Measurements from ENCODE around the gene HESX1.

DNA sequence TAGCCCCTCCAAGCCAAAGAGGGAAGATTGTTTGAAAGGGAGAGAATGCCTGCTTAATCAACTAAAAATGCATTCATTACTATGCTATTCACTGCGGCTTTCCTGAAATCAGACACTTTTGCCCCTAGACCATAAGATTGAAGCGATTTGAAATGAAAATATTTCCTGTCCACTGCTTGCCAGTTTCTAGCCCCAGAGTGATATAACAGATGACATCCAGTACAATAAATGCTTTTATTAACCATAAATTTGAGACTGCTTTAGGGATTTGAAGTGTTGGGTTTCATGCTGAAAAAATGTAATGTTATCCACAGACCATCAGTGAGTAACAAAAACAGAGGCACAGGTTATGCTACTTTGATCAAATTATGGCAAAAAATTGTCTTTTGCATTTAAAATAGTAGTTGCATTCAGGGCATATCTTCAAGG, 48.7 kb downstream of the HESX1 start:
- TF ChIP-seq, protein P1, sequence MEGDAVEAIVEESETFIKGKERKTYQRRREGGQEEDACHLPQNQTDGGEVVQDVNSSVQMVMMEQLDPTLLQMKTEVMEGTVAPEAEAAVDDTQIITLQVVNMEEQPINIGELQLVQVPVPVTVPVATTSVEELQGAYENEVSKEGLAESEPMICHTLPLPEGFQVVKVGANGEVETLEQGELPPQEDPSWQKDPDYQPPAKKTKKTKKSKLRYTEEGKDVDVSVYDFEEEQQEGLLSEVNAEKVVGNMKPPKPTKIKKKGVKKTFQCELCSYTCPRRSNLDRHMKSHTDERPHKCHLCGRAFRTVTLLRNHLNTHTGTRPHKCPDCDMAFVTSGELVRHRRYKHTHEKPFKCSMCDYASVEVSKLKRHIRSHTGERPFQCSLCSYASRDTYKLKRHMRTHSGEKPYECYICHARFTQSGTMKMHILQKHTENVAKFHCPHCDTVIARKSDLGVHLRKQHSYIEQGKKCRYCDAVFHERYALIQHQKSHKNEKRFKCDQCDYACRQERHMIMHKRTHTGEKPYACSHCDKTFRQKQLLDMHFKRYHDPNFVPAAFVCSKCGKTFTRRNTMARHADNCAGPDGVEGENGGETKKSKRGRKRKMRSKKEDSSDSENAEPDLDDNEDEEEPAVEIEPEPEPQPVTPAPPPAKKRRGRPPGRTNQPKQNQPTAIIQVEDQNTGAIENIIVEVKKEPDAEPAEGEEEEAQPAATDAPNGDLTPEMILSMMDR (conservative IDR thresholded peaks at IDR 0.05; ENCODE audit: low read depth in 2 of 2): no peak
- TF ChIP-seq POLR2AphosphoS5 (IDR thresholded peaks at IDR 0.05; ENCODE audit: low read depth): no peak
- no peak for TF ChIP-seq EZH2 (IDR thresholded peaks at IDR 0.05; ENCODE audit: low read depth, unreplicated experiment)
- TF ChIP-seq, protein P2, sequence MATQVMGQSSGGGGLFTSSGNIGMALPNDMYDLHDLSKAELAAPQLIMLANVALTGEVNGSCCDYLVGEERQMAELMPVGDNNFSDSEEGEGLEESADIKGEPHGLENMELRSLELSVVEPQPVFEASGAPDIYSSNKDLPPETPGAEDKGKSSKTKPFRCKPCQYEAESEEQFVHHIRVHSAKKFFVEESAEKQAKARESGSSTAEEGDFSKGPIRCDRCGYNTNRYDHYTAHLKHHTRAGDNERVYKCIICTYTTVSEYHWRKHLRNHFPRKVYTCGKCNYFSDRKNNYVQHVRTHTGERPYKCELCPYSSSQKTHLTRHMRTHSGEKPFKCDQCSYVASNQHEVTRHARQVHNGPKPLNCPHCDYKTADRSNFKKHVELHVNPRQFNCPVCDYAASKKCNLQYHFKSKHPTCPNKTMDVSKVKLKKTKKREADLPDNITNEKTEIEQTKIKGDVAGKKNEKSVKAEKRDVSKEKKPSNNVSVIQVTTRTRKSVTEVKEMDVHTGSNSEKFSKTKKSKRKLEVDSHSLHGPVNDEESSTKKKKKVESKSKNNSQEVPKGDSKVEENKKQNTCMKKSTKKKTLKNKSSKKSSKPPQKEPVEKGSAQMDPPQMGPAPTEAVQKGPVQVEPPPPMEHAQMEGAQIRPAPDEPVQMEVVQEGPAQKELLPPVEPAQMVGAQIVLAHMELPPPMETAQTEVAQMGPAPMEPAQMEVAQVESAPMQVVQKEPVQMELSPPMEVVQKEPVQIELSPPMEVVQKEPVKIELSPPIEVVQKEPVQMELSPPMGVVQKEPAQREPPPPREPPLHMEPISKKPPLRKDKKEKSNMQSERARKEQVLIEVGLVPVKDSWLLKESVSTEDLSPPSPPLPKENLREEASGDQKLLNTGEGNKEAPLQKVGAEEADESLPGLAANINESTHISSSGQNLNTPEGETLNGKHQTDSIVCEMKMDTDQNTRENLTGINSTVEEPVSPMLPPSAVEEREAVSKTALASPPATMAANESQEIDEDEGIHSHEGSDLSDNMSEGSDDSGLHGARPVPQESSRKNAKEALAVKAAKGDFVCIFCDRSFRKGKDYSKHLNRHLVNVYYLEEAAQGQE (IDR thresholded peaks at IDR 0.05; ENCODE audit: unreplicated experiment): no peak
- TF ChIP-seq ZNF331 (CRISPR knock-in tag; IDR thresholded peaks at IDR 0.05; ENCODE audit: low read depth): no peak
- no peak for TF ChIP-seq CREB1 (CRISPR knock-in tag; IDR thresholded peaks at IDR 0.05; ENCODE audit: low read depth)
- no peak for TF ChIP-seq EZH2phosphoT487 (IDR thresholded peaks at IDR 0.05; ENCODE audit: unreplicated experiment)
- no peak for TF ChIP-seq JUNB (IDR thresholded peaks at IDR 0.05; ENCODE audit: unreplicated experiment)
- TF ChIP-seq, protein P3, sequence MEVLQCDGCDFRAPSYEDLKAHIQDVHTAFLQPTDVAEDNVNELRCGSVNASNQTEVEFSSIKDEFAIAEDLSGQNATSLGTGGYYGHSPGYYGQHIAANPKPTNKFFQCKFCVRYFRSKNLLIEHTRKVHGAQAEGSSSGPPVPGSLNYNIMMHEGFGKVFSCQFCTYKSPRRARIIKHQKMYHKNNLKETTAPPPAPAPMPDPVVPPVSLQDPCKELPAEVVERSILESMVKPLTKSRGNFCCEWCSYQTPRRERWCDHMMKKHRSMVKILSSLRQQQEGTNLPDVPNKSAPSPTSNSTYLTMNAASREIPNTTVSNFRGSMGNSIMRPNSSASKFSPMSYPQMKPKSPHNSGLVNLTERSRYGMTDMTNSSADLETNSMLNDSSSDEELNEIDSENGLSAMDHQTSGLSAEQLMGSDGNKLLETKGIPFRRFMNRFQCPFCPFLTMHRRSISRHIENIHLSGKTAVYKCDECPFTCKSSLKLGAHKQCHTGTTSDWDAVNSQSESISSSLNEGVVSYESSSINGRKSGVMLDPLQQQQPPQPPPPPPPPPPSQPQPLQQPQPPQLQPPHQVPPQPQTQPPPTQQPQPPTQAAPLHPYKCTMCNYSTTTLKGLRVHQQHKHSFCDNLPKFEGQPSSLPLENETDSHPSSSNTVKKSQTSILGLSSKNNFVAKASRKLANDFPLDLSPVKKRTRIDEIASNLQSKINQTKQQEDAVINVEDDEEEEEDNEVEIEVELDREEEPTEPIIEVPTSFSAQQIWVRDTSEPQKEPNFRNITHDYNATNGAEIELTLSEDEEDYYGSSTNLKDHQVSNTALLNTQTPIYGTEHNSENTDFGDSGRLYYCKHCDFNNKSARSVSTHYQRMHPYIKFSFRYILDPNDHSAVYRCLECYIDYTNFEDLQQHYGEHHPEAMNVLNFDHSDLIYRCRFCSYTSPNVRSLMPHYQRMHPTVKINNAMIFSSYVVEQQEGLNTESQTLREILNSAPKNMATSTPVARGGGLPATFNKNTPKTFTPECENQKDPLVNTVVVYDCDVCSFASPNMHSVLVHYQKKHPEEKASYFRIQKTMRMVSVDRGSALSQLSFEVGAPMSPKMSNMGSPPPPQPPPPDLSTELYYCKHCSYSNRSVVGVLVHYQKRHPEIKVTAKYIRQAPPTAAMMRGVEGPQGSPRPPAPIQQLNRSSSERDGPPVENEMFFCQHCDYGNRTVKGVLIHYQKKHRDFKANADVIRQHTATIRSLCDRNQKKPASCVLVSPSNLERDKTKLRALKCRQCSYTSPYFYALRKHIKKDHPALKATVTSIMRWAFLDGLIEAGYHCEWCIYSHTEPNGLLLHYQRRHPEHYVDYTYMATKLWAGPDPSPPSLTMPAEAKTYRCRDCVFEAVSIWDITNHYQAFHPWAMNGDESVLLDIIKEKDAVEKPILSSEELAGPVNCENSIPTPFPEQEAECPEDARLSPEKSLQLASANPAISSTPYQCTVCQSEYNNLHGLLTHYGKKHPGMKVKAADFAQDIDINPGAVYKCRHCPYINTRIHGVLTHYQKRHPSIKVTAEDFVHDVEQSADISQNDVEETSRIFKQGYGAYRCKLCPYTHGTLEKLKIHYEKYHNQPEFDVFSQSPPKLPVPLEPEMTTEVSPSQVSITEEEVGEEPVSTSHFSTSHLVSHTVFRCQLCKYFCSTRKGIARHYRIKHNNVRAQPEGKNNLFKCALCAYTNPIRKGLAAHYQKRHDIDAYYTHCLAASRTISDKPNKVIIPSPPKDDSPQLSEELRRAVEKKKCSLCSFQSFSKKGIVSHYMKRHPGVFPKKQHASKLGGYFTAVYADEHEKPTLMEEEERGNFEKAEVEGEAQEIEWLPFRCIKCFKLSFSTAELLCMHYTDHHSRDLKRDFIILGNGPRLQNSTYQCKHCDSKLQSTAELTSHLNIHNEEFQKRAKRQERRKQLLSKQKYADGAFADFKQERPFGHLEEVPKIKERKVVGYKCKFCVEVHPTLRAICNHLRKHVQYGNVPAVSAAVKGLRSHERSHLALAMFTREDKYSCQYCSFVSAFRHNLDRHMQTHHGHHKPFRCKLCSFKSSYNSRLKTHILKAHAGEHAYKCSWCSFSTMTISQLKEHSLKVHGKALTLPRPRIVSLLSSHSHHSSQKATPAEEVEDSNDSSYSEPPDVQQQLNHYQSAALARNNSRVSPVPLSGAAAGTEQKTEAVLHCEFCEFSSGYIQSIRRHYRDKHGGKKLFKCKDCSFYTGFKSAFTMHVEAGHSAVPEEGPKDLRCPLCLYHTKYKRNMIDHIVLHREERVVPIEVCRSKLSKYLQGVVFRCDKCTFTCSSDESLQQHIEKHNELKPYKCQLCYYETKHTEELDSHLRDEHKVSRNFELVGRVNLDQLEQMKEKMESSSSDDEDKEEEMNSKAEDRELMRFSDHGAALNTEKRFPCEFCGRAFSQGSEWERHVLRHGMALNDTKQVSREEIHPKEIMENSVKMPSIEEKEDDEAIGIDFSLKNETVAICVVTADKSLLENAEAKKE (CRISPR knock-in tag; IDR thresholded peaks at IDR 0.05): no peak
- TF ChIP-seq, protein P4, sequence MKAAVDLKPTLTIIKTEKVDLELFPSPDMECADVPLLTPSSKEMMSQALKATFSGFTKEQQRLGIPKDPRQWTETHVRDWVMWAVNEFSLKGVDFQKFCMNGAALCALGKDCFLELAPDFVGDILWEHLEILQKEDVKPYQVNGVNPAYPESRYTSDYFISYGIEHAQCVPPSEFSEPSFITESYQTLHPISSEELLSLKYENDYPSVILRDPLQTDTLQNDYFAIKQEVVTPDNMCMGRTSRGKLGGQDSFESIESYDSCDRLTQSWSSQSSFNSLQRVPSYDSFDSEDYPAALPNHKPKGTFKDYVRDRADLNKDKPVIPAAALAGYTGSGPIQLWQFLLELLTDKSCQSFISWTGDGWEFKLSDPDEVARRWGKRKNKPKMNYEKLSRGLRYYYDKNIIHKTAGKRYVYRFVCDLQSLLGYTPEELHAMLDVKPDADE (IDR thresholded peaks at IDR 0.05): no peak
- TF ChIP-seq NANOG (IDR thresholded peaks at IDR 0.05; ENCODE audit: borderline replicate concordance): no peak

Data from GM23338 (cell line).